ENCODE data around the gene ZFYVE26. TPM values are rescaled to one million over a fixed set of nuclear protein-coding genes. Genes with fewer than 3 reads are reported as not detected.
A peak's percentile ranks its signal among the peaks of the same experiment; 100 is the strongest.

The ZFYVE26 gene
- total and polyA plus RNA-seq, 2 of the 8 experiments (the other 6 are each of a cell fraction or from before 2014, with no cell fraction given), result 13.0 to 23.3 TPM

GRCh38 chr14:67729072-67729885 lies 87.1 kb downstream of the ZFYVE26 start (continued):
- TF ChIP-seq CHD1 (IDR thresholded peaks at IDR 0.05; ENCODE audit: low read depth, low read length) (no peak), KDM1A (IDR thresholded peaks at IDR 0.05; ENCODE audit: borderline replicate concordance, low read length) (no peak), FOSL1 (IDR thresholded peaks at IDR 0.05; ENCODE audit: insufficient read depth, low read depth, low read length) (no peak), YY1 (IDR thresholded peaks at IDR 0.05; ENCODE audit: low read depth, low read length) (no peak), BACH1 (IDR thresholded peaks at IDR 0.05; ENCODE audit: low read length) (no peak), SIX5 (IDR thresholded peaks at IDR 0.05; ENCODE audit: low read depth, low read length) (no peak), PHF8 (conservative IDR thresholded peaks at IDR 0.05; ENCODE audit: low read depth, low read length) (no peak), EZH2 (IDR thresholded peaks at IDR 0.05; ENCODE audit: low read depth, low read length, severe bottlenecking) (no peak), POLR2AphosphoS5 (IDR thresholded peaks at IDR 0.05; ENCODE audit: low read depth, low read length) (peak; percentile 65; the same call in 1 of the 2 replicates), SP4 (IDR thresholded peaks at IDR 0.05; ENCODE audit: low read length) (no peak), HDAC6 (IDR thresholded peaks at IDR 0.05; ENCODE audit: low read depth, low read length) (no peak), ATF3 (IDR thresholded peaks at IDR 0.05; ENCODE audit: insufficient read depth, low read depth, low read length) (peak; percentile 83), SP1 (IDR thresholded peaks at IDR 0.05; ENCODE audit: low read depth, low read length) (no peak), BCL11A (IDR thresholded peaks at IDR 0.05; ENCODE audit: low read depth in 2 of 2, low read length in 2 of 2) (no peak), USF2 (IDR thresholded peaks at IDR 0.05; ENCODE audit: low read length) (no peak), E2F6 (IDR thresholded peaks at IDR 0.05) (peak; percentile 61; the same call in 1 of the 2 replicates), RFX5 (IDR thresholded peaks at IDR 0.05; ENCODE audit: borderline replicate concordance, low read depth, low read length) (no peak), ATF2 (IDR thresholded peaks at IDR 0.05; ENCODE audit: low read length) (no peak), CBX5 (IDR thresholded peaks at IDR 0.05; ENCODE audit: low read depth, low read length) (no peak), NRF1 (IDR thresholded peaks at IDR 0.05; ENCODE audit: low read depth, low read length) (no peak), TBP (IDR thresholded peaks at IDR 0.05; ENCODE audit: low read depth, low read length) (peak; percentile 46; the same call in 1 of the 2 replicates)

Data from H1 (cell line).